Subcutaneous adipose tissue (tissue), 4 donors: ENCODE data around the gene ANKRD11. TPM values are rescaled to one million over a fixed set of nuclear protein-coding genes. Genes with fewer than 3 reads are reported as not detected.

Experiments
- total RNA-seq, 4 donors: library from RNA; depleted of rRNA; stranded (reverse); fragments of >200 nt; gene quantifications; one replicate each; pipeline ENCODE4 v1.1.0, GENCODE V29; 2016
- TF ChIP-seq, protein P1 (sequence below): fragments of 450-650 bp; IDR thresholded peaks from one replicate; pipeline ENCODE4 v1.5.1; 2016; ENCODE audit warnings: low read depth, mild to moderate bottlenecking, control low read depth, antibody characterized with exemption, moderate library complexity

ANKRD11 gene
- total RNA-seq, 4 donors from 2014 or later = 56.1 to 190 (median 62.6) TPM

DNA sequence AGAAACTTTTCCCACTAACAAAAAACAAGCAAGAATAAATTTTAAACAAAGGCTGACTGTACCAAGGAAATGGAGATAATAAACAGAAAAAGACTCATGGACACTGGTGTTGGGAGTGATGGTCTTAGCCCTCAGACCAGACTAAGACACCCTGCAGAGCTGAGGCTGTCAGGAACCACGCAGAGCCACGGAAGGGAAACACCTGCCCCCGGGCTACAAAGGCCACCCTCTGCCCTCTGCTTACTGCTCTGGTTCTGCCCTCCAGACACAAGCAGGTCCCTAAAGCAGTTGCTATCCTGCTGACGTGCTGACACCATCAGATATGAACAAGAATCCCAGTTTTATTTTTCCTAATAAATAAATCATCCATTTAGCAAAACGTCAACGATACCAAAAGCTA, 80.0 kb downstream of the ANKRD11 start:
- TF ChIP-seq, protein P1, sequence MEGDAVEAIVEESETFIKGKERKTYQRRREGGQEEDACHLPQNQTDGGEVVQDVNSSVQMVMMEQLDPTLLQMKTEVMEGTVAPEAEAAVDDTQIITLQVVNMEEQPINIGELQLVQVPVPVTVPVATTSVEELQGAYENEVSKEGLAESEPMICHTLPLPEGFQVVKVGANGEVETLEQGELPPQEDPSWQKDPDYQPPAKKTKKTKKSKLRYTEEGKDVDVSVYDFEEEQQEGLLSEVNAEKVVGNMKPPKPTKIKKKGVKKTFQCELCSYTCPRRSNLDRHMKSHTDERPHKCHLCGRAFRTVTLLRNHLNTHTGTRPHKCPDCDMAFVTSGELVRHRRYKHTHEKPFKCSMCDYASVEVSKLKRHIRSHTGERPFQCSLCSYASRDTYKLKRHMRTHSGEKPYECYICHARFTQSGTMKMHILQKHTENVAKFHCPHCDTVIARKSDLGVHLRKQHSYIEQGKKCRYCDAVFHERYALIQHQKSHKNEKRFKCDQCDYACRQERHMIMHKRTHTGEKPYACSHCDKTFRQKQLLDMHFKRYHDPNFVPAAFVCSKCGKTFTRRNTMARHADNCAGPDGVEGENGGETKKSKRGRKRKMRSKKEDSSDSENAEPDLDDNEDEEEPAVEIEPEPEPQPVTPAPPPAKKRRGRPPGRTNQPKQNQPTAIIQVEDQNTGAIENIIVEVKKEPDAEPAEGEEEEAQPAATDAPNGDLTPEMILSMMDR = no peak

DNA sequence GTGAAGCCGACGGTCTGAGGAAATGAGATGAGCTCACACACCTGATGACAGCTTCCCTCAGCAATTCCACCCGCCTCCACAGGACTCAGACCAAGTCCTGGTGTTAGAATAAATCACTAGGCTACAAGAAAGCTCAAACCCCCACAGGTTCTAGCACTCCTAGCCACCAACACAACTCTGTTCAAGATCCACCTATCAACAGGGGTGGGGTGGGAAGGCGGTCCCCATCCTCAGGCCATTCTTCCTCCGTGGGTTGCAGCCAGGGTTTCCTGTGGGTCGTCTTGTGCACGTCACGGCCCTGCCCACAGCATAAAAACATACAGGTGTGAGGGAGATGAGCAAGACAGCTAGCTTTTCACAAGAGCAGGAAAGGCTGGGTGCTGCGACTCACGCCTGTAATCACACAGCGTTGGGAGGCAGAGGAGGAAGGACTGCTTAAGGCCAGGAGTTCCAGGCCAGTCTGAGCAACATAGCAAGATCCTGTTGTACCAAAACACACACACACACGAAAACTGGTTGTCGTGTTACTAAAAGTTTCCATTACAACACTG, 81.1 kb downstream of the ANKRD11 start:
- TF ChIP-seq, protein P1 = no peak

DNA sequence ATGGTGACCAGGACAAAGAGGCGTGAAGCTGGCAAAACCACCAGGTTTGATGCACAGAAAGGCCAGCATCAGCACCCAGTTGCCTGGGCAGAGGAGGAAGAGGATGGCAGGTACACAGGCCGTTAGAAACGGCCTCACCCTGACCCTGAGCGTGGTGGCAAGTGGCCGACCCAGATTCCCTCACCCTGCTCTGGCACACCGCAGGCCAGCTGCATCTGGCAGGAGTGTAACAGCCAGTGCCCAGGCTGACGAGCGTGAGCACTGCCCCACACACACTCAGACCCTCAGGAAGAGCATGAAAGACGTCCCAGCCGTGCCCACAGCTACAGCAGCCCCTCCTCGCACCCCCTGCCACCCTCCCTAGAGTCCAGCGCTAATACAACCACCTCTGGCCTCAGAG, 82.0 kb downstream of the ANKRD11 start:
- TF ChIP-seq, protein P1 = no peak

DNA sequence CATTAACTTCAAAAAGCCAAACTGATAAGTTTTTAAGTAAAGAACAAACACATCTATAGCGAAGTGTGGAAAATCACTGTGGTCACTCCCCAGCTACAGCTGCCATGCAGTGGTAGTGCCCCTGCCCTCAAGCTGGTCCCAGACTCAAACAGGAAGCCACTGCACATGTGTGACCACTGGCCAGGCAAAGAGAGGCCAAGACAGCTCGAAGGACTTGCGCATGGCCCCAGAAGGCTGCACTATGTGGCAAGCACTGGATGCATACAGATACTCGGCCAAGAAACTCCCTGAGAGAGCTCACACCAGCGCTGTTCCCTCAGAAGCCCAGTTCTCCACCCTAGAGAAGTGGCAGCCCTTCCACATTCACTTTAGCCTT, 82.4 kb downstream of the ANKRD11 start:
- TF ChIP-seq, protein P1 = no peak

DNA sequence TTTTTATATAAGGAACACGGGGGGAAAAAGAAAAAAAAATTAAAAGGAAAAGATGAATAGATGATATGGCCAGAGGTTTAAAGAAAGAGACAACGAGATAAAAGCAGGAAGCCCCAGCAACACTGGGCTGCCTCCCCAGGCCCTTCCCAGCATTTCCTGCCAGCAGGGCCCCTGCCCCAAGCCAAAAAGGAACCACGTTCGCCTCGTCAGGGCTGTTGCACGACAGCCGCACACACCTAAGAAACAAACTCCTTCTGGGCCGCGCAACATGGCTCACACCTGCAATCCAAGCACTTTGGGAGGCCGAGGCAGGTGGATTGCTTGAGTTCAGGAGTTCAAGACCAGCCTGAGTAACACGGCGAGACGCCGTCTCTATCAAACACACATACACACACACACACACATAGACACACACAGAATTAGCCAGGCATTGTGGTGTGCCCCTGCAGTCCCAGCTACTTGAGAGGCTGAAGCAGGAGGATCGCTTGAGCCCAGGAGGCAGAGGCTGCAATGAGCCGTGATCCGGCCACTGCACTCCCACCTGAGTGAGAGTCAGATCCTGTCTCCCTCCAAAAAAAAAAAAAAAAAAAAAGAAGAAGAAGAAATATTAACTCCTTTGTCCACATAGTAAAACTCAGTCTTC, 83.0 kb downstream of the ANKRD11 start:
- TF ChIP-seq, protein P1 = no peak

DNA sequence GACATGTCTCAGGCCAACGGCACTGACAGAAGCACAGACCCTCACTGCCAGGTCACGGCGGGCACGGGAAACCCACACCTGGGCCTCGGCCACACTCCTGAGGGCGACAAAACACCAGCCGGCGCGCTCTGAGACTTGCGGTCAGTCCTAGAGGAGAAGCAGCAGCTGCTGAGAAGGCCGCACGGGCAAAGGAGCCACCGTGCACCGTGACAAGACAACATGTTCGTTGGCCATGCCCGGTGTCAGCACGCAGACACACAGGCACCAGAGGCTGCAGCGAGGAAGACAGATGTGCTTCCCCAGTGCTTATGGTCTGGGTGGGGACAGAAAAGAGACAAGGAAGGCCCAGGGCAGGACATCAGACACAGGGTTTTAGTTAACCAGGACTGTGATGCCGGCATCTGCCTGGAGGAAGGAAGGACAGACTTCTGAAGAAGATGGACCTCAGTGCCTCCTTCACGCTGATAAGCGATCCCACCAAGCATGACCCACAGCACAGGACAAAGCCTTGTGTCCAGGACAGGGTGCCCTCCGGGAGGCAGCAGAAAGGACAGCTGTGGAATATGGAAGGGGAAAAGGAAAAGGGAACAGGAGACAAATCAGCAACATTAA, 84.0 kb downstream of the ANKRD11 start:
- TF ChIP-seq, protein P1 = no peak

DNA sequence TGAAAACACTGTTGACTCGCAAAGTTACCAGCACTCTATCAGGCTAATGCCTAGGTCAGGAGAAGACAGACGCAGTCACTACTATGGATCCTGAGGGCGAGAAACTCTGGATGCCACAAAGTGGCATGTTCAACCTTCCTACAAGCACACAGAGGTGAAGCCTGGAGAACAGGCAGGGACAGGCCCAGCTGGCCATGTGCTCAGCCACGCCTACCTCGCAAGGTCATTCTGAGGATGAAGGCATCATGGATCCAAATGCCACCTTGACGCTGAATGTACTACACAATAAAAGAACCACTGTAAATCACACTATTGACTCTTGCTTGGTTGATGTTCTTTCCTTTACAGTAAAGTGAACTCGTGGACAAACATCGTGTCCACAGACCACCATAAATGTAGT, 85.8 kb downstream of the ANKRD11 start:
- TF ChIP-seq, protein P1 = no peak
